ENCODE data around the gene MPDZ. TPM values are rescaled to one million over a fixed set of nuclear protein-coding genes. Genes with fewer than 3 reads are reported as not detected.

The MPDZ gene
- total RNA-seq, 1 donor from 2014 or later, result 70.7 TPM

- TF ChIP-seq, protein P1, sequence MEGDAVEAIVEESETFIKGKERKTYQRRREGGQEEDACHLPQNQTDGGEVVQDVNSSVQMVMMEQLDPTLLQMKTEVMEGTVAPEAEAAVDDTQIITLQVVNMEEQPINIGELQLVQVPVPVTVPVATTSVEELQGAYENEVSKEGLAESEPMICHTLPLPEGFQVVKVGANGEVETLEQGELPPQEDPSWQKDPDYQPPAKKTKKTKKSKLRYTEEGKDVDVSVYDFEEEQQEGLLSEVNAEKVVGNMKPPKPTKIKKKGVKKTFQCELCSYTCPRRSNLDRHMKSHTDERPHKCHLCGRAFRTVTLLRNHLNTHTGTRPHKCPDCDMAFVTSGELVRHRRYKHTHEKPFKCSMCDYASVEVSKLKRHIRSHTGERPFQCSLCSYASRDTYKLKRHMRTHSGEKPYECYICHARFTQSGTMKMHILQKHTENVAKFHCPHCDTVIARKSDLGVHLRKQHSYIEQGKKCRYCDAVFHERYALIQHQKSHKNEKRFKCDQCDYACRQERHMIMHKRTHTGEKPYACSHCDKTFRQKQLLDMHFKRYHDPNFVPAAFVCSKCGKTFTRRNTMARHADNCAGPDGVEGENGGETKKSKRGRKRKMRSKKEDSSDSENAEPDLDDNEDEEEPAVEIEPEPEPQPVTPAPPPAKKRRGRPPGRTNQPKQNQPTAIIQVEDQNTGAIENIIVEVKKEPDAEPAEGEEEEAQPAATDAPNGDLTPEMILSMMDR (IDR thresholded peaks at IDR 0.05; ENCODE audit: borderline replicate concordance), result no peak
- Histone ChIP-seq H3K27me3 (ENCODE audit: low read depth) (no peaks in the 10 kb centered on the region), H3K4me3 (no peak overlapping the region), H3K36me3 (peaks cover 28% of the 10 kb centered on the region), H3K4me1 (peaks cover 28% of the 10 kb centered on the region), H3K9me3 (replicated peaks) (no peaks in the 10 kb centered on the region), H3K27ac (replicated peaks) (no peak overlapping the region)
- no peak for DNase-seq
- intact Hi-C loops (cut with micrococcal nuclease), result no loop called here
Observed at GRCh38 chr9:13144166-13144775, 135.2 kb downstream of the MPDZ start.

DNA sequence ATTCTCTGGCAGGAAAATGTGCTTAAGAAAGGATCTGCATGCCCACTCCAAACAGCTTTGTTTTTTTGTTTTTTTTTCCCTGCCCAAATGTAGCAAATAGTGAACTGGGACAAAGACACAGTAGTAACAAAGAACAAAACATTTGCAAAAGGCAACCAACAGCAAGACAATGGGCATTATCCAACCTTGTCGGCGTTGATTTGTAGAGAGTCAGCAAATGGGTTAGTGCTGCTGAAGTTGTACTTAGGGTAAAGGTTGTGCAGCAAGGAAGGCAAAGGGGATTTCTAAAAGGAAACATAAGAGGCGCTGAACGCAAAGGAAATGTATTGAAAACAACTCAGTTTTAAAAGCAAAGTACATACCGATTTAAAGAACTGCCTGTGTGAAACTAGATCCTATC lies 136.2 kb downstream of the MPDZ start:
- intact Hi-C loops (cut with micrococcal nuclease), result no loop called here
- Histone ChIP-seq H3K9me3 (replicated peaks) (no peaks in the 10 kb centered on the region), H3K4me3 (no peak overlapping the region), H3K36me3 (peaks cover 38% of the 10 kb centered on the region), H3K27ac (replicated peaks) (no peak overlapping the region), H3K4me1 (peaks cover 24% of the 10 kb centered on the region), H3K27me3 (ENCODE audit: low read depth) (no peaks in the 10 kb centered on the region)
- DNase-seq, result no peak
- TF ChIP-seq, protein P1 (IDR thresholded peaks at IDR 0.05; ENCODE audit: borderline replicate concordance), result no peak

GRCh38 chr9:13142776-13143175 lies 136.7 kb downstream of the MPDZ start:
- intact Hi-C loops (cut with micrococcal nuclease), result no loop called here
- no peaks in the 10 kb centered on the region for H3K27me3 ChIP-seq (ENCODE audit: low read depth)
- H3K9me3 ChIP-seq (replicated peaks), result no peaks in the 10 kb centered on the region
- DNase-seq, result no peak
- H3K4me1 ChIP-seq, result peaks cover 24% of the 10 kb centered on the region
- H3K36me3 ChIP-seq, result peaks cover 39% of the 10 kb centered on the region
- TF ChIP-seq, protein P1 (IDR thresholded peaks at IDR 0.05; ENCODE audit: borderline replicate concordance), result no peak
- H3K27ac ChIP-seq (replicated peaks), result no peak overlapping the region
- H3K4me3 ChIP-seq, result no peak overlapping the region

DNA sequence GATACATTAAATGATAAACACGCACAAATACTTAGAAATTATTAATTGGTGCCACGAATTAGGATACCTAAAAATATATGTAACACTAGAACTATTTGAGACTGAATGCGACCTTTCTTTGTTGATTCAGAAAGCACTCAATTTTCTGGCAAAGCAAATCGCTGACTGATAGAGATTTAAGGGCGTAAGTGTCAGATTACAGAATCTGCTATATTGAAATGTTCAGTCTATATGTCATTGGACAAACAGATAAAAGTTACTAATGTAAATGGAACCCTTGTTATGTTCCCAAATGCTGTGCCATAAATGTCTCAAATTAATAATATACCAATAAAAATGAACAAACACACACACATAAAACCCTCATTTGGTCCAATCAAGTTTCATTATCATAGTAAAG lies 137.9 kb downstream of the MPDZ start:
- H3K27me3 ChIP-seq (ENCODE audit: low read depth), result no peaks in the 10 kb centered on the region
- H3K36me3 ChIP-seq, result peaks cover 39% of the 10 kb centered on the region
- H3K27ac ChIP-seq (replicated peaks), result no peak overlapping the region
- TF ChIP-seq, protein P1 (IDR thresholded peaks at IDR 0.05; ENCODE audit: borderline replicate concordance), result no peak
- DNase-seq, result no peak
- peaks cover 24% of the 10 kb centered on the region for H3K4me1 ChIP-seq
- H3K4me3 ChIP-seq, result no peak overlapping the region
- intact Hi-C loops (cut with micrococcal nuclease), result no loop called here
- H3K9me3 ChIP-seq (replicated peaks), result no peaks in the 10 kb centered on the region

- no peak for DNase-seq
- no peaks in the 10 kb centered on the region for H3K9me3 ChIP-seq (replicated peaks)
- no peaks in the 10 kb centered on the region for H3K27me3 ChIP-seq (ENCODE audit: low read depth)
- intact Hi-C loops (cut with micrococcal nuclease), result no loop called here
- peaks cover 24% of the 10 kb centered on the region for H3K4me1 ChIP-seq
- H3K4me3 ChIP-seq, result no peak overlapping the region
- no peak overlapping the region for H3K27ac ChIP-seq (replicated peaks)
- peaks cover 40% of the 10 kb centered on the region for H3K36me3 ChIP-seq
- TF ChIP-seq, protein P1 (IDR thresholded peaks at IDR 0.05; ENCODE audit: borderline replicate concordance), result no peak
Observed at GRCh38 chr9:13140843-13141592, 138.5 kb downstream of the MPDZ start.

Data from left ventricle myocardium inferior (tissue), 1 donor.